Activated CD4-positive, CD25-positive, alpha-beta regulatory T cell treated with anti-CD3 and anti-CD28 coated beads, Interleukin-2, amount 50 U/mL, for 24 hours (primary cell): Measurements from ENCODE around the gene ZBTB7A.

Experiments
- ATAC-seq, 2 donors: fragments of 150-1000 bp; cut with Tn5 transposase; one replicate each; pipeline ENCODE4 v1.10.0; 2021; ENCODE audit warnings: mild to moderate bottlenecking in 1 of 2, moderate library complexity in 1 of 2

Gene ZBTB7A

DNA sequence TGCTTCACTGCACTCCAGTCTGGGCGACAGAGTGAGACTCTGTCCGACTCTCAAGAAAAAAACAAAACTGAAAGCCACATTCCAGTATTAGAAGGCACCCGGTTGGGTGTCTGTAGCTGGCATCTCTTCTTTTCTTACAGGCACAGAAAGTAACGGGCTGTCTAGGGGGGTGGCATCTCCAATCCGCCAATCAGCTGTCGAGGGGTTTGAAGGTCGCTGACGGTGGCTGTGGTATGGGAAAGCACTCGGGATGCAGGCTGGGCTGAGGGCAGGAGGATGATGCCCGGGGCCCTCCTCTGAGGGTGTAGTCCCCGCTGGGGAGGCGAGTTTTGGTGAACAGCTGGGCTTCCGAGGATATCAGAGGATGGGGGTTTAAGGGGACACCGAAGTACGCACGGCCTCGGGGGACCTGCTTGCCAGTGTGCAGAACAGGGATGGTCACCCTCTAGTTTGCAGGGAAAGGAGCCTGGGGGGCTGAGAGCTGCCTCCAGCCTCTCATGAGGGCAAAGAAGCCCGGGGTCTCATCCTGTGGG, 27.0 kb upstream of the ZBTB7A start:
- no peak for ATAC-seq

DNA sequence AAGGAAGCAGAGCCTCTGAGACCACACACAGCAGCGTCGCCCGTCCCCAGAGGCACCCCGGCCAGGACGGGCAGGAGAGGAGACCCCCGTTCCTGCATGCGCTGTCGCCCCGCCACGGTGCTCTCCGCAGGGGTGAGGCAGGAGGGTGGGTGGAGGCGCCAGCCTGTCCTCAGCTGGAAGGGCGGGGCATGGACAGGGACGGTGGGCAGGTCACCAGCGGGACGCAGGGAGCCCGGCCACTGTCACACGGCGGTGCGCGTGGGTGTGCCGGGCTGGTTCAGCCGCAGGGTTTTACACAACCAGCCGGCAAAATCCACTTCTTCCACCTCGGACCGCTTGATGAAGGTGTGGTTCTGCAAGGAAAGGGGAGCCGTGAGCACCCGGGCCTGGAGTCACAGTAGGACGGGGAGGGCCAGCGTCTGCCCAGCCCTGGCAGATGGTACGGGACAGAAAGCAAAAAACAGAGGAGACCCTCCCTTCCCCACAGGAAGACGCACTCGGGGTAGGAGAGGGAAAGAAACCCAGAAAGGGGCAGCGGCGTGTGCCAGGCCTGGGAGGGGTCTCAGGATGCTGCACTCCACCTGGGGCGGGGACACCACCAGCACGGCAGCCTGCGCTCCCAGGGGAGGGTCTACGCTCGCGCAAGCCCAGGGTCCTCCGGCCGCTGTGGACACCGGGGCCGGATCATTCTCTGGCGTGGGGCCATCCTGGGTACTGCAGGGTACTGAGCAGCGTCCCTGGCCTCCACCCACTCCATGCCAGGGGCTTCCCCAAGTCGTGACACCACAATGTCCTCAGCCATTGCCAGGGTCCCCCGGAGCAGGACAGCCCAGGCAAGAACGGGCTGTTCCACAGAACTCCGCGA, 23.9 kb upstream of the ZBTB7A start:
- no peak for ATAC-seq

DNA sequence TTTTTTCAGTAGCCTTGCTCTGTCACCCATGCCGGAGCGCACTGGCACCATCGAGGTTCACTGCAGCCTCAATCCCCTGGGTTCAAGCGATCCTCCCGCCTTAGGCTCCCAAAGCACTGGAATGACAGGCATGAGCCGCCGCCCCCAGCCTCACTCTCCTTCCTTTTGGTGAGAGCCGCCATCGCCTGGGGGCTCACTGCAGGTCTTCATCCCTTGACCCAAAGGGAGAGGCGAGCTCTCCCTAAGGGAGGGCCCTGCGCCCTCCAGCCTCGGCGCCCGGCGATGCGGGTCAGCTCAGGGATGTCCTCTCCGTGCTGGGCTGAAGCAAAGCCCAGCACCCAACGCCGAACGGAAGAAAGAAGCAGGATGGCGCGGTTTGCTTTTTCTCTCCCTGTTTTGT, 23.2 kb upstream of the ZBTB7A start:
- no peak for ATAC-seq

DNA sequence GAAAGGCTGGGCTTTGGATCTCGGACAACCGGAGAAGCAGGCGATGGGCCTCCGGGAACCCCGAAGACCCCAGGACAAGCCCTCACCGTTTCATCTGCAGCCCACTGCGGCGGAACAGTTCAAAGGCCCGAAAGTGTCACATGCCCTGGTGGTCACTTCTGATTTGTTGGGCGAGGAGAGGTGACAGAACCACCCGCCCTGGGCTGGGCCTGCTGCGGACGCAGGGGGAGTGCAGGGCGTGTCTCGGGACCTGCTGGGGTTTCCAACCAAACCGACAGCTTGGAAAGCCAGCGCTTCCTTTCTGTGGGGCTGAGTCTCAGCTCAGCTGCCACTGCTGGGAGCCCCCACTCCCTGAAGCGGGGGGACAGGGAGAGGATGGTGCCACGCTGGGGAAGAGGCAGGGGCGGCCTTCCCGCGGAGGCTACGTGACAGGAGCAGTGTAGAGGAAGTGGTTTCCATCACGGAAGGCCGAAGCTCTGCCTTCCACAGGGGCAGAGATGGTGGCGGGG, 22.8 kb upstream of the ZBTB7A start:
- ATAC-seq, result peak; percentile 57 to 60

DNA sequence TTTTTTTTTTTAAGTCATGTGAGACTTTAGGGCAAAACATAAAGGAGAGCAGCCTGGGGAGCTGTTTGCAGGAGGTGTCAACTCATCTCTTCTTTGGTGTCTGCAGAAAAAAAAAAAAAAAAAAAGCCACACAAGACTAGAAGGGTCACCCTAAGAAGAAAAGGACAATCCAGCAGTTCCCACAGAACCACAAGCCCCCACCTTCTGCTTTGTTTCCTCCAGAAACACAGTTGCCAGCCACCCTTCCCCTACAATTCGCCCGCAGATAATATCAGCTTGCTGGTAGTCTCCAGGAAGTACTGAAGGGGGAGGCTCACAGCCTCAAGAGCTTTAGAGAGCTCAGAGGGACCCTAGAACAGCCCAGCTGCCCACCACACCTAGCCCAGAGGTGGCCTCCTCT, 22.3 kb upstream of the ZBTB7A start:
- ATAC-seq, result peak; percentile 37 to 47

DNA sequence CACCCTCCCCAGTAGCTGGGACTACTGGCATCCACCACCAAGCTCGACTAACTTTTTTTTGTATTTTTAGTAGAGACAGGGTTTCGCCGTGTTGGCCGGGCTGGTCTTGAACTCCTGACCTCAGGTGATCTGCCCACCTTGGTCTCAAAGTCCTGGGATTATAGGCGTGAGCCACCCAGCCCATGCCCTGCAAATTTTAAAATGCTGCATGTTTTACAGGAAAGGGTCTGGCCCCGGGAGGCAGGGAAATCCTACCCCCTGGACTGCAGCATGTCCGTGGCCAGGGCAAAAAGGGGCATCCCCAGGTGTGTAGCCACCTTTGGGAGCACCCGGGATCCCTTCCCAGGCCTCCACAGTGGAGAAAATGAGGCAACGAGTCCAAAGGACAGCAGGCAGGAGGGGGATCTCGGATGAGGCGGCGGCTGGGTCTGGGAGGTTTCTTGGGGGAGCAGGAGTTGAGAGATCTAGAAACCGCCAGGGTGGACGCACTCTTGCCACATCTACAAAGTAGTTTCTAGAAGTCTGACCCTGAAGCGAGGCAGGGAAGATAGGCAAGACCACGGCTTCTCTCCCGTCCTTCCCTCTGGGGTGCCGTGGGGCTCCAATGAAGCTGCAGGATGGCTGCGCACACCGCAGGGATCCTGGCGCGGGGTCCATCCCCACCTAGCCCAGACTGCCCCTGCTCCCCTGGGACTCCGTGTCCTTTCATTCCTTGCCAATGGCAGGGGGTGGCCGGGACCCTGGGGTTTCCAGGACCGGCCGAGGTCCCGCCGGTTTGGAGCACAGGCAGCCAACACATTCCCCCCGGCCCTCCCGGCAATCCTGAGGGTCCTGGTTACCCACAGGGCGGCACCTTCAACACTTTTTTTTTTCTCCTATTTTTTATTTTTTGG, 21.3 kb upstream of the ZBTB7A start:
- ATAC-seq, result no peak

DNA sequence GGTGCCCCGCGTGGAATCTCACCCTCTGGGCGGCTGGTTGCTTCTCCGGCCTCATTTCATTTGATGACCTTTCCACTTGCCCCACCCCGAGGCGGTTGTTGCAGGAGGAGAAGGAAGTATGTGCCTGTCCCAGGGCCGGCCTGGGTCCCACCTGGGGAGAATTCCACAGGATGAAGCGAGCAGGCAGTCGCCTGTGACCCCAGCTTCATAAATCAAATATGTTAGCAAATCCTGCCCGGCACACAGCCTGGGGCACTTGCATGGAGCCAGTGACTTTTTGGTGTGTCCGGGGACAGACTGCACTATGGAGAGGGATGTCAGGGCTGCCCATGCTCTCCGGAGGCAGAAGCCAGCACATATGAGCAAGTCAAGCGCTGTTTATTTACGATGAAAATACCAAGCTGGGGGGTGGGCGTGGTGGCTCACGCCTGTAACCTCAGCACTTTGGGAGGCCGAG, 19.7 kb upstream of the ZBTB7A start:
- no peak for ATAC-seq

DNA sequence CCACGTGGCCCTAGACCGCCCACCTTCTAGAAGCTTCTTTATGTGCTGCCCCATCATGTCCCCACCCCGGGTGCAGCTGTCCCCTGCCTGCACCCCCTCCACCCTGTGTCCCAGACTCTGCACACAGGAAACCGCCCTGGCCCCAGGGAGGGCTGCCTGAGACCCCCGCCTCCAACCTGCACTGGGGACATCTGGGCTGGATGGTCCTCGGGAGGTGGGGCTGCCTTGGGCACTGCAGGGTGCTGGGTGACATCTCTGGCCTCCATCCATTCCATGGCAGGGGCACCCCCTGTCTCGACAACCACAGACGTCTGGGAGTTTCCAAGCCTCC, 17.8 kb upstream of the ZBTB7A start:
- ATAC-seq, result no peak

DNA sequence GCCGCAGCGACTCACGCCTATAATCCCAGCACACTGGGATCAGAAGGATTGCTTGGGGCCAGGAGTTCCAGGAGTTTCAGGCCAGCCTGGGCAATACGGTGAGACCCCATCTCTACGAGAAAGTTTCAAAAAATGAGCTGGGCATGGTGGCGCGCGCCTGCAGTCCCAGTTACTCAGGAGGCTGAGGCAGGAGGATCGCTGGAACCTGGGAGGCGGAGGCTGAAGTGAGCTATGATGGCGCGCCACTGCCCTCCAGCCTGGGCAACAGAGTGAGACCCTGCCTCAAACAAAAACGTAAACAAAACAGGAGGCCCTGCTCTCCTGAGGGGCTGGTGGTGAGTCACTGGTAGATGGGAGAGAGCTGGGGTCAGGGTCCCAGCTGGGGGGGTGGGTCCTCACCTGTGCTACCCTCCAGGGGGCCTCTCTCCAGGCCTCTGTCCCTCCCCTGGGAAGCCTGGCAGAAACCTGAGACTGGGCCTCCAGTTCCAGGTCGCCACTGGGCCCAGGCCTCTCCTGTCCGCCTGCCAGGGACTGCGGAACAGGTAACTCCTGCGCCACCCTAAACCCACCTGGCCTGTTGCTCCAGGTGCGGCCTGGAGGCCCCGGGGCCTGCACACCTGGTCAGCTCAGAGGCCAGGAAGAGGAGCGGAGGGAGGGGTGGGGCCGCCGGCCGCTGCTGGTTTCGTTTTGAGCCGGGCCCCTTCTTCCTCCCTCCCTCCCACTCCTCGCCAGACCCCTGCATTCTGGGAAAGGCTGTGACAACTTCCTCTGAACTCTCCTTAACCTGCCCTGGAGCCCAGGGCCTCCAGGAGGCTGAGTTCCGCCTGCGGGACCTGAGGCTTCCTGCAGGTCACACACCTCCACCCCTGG, 17.2 kb upstream of the ZBTB7A start:
- peak; percentile 49 to 53 for ATAC-seq

DNA sequence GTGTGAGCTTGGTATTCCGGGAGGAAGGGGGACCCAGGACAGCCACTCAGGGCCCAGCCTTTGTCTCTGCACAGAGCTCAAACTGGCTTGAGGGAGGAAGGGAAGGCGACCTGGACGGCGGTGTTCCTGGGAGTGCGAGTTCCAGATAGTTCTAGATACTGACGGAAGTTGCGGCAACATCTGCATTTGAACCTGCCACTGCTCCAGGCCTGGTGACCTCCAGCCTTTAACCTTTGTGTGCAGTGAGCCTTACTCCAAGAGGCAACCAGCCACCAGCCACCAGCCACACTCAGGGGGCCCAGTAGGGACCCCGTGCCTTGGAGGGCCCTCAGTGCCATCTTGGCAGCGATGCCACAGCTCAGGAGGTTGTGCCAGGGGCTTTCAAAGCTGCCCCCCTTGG, 15.5 kb upstream of the ZBTB7A start:
- ATAC-seq, result no peak

DNA sequence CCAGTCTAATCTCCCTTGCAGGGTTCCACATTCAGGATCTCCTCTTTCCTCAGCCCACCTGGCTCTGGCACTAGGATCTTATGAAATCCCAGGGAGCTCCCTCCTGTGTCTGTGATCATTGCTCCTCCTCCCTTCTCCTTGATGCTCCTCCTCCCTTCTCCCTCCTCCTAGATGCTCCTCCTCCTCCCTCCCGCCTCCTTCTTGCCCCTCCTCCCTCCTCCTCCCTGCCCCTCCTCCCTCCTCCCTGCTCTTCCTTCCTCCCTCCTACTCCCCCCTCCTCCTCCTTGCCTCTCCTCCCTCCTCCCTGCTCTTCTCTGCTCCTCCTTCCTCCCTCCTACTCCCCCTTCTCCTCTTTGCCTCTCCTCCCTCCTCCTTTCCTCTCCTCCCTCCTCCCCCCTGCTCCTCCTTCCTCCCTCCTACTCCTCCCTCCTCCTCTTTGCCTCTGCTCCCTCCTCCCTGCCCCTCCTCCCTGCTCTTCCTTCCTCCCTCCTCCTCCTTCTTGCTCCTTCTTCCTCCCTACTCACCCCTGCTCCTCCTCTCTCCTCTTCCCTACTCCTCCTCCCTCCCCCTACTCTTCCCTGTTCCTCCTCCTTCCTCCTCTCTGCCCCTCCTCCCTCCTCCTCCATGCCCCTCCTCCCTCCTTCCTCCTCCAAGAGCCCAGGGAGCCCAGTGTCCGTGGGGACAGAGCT, 14.9 kb upstream of the ZBTB7A start:
- no peak for ATAC-seq

DNA sequence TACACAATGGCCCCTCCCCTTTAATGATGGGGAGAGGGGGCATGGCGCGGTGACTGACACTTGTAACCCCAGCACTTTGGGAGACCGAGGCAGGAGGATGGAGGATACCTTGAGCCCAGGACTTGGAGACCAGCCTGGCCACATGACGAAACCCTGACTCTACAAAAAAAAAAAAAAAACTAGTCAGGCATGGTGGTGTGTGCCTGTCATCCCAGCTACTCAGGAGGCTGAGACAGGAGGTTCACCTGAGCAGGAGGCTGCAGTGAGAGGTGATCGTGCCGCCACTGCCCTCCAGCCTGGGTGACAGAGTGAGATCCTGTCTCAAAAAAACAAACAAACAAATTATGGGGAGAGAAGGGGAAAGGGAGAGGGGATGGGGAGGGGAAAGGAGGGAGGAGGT, 13.8 kb upstream of the ZBTB7A start:
- ATAC-seq, result no peak

DNA sequence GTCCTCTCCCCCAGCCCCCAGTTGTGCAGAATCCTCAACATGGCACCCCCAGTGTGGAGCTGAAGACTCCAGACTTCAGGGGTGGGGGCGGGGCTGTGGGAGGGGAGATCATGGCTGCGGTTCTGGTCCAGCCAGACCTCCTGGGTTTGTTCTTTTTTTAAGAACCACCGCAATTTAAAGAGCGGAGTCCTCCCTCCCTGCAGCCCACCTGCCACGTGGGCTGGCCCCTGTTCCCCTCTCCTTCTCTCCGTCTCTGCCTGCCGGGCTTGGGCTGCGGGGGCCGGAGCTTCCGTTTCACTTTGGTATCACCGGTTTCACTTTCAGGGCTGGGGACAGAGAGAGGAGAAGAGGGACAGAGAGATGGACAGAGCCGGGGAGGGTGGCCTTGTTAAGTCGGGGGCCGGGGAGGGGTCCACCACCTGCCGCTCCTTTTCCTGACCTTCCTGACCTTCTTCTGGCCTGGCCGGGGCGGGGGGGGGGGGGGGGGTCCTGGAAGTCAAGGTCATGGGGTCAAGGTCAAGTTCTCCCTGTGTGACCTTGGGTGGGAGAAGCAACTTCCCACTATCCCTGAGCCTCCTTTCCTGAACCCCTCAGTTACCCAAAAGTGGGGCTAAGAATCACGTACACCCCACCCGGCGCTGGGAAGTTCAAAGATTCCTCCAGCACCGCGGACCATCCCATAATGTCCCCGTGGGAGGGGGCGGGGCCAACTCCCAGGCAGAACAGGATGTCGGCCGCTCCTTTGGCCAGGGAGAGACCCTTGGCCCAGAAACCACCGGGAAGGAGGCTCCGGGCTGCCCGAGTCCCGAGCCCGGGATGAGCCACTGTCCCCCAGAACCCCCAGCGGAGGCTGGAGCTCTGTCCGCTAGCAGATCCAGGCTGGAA, 11.3 kb upstream of the ZBTB7A start:
- peak; percentile 71 to 73 for ATAC-seq

DNA sequence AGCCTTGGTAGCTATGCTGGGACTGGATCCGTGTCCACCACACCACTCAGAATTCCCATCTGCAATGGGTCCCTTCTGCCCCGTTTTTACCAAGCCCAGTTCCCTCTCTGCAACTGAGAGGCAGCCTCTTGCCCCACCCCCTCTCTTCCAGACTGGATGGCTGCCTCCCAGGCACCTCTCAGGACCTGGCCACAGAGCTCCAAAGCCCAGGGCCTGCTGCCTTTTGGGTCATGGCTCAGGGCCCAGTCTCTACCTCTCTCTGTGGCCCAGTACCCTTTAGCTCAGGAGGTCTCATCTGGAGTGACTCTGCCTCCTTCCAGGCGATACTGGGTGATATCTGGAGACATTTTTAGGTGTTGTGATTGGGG, 10.3 kb upstream of the ZBTB7A start:
- no peak for ATAC-seq

DNA sequence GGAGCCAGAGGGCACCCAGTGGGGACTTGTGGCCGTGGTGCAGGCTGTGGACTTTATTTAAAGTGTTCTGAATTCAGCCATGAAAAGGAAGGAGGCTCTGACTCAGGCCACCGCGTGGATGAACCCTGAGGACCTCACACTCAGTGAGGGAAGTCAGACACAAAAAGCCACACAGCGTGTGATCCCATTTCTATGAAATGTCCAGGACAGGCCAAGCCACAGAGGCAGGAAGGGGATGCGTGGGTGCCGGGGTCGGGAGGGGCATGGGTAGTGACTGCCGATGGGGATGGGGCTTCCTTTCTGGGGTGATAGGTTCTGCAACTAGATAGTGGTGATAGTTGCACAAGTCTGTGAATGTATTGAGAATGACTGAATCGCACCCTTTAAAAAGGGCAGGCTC, 8.7 kb upstream of the ZBTB7A start:
- peak in 1 of 2 donors; percentile 22 for ATAC-seq

DNA sequence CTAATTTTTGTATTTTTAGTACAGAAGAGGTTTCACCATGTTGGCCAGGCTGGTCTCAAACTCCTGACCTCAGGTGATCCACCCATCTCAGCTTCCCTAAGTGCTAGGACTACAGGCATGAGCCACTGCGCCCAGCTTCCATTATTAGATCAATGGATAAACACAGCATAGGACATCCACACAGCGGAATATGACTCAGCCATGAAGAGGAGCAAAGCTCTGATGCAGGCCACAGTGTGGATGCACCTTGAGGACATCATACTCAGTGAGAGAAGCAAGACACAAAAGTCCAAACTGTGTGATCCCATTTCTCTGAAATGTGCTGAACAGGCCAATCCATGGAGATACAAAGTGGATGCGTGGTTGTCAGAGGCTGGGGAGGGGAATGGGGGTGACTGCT, 4.9 kb upstream of the ZBTB7A start:
- no peak for ATAC-seq

DNA sequence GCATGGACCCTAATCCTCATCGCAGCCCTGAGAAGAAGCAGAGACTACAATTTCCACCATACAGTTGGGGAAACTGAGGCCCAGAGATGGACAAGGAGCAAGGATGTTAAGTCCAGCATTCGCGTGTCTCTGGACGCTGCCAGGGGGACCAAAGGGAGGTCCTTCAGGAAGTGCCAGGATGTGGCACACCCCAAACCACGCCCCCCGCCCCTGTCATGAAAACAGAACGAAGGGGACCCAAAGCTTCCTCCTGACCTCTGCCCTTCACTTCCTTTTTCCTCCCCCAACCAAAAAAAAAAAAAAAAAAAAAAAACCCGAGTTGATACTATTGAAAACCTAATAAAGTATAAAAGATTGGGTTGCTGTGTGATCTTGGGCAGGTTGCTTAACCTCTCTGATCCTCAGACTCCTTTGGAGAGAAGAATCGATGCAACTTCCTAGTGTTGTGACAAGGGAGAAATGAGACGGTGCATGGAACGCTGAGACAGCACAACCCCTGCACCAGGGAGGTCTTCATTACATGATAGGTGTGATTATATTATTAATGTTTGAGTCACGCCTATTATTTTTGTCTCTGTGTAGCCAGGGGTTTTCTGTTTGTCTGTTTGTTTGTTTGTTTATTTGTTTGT, 2.7 kb upstream of the ZBTB7A start:
- no peak for ATAC-seq

DNA sequence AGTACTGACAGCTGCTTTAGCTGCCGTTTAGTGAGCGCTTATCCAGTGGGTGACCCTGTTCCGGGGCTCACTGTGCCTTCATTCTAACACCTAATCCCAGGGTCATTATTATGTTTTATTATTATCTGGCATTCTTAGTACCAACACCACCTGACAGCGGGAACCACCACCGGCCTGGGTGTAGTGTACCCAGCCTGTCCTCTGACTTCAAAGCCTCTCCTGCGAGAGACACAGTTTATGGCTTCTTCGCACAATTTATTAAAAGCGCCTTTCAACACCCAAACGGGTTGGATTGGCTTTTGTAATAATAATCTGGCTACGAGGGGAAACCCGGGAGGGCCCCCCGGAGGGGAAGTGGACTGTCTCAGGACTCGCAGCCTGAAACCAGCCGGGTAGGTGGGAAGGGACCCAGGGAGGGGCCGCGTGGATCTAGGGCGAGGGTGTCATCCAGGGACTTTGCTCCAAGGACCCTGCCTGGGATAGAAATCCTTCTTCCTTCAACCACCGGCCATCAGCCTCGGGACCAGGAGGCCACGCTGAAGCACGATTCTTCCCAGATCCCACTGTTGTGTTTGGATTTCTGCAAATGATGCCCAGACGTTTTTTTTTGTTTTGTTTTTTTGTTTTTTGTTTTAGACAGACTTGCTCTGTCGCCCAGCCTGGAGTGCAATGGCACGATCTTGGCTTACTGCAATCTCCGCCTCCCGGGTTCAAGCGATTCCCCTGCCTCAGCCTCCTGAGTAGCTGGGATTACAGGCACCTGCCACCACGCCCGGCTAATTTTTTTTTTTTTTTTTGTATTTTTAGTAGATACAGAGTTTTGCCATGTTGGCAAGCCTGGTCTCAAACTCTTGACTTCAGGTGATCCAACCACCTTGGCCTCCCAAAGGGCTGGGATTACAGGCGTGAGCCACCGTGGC, 1.6 kb upstream of the ZBTB7A start:
- ATAC-seq, result no peak

DNA sequence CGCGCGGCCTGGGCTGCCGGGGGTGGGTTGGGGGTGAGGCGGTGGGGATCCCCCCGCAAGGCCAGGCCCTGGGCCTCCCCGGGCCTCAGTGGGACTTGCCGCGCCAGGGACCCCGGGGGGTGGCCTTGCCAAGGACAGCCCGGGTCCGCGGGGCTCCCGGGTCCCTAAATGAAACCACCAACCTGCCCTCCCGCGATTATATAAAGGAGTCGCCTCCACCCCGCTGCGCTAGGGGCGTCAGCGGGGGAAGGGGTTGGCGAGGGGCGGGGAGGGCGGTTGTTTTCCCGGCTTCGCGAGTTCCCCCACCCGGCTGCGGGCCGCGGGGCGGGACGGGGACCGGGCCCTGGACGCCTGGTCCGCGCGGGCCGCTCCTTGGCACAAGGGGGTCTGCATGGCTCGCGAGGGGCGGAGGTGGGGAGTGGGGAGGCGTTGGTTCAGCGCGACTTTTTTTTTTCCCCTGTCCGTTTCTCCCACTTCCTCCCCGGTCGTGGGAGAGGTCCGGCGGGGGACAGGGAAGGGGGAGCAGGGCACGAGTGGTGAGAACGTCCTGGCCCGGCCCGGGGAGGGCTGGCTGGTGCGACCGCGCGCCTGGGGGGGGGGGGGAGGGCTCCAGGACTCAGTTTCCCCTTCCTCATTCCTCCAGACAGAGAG, 822 bp upstream of the ZBTB7A start:
- ATAC-seq, result no peak
